GM21576 (cell line): ENCODE data around the gene SLC22A4.

Source experiments
- ATAC-seq: cut with Tn5 transposase; IDR thresholded peaks from one replicate; pipeline ENCODE4 v1.9.1; 2021; ENCODE audit warnings: mild to moderate bottlenecking, moderate library complexity; ENCODE audit not compliant: unreplicated experiment

Gene SLC22A4

DNA sequence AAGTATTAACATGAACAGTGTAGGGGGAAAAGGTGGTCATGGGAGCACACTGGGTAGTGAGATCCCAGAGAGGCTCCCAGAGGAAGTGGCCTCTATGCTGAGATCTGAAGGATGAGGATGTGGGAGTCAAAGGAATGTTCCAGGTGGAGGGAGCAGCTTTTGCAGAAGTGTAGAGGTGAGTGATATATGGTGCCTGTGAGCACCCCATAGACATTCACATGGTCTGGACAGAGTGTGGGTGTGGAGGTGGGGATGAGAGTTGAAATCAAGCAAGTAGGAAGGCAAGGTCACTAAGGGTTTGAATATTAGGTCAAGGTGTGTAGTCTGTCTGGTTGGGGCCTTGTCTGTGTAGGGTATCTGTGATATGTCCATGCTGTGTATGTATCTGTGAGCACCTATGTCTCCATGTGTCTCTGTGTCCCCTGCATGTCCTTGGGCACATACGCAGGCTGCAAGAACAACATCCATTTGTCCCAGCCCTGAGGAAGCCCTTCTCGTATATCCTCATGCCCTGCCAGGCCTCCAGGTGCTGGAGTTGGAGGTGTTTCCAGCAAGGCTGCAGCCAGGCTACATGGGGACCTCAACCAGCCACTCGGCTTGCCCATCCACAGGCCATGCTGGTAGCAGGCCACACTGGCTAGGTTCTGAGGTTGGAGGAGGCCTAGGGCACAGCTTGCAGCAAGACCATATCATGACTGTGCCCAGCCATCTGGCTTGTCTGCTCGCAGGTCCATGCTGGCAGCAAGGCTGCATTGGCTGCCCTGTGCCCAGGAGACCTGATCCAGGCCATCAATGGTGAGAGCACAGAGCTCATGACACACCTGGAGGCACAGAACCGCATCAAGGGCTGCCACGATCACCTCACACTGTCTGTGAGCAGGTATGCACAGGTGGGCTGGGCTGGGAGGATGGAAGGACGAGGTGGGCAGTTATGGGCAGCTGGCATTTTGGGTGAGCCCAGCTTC, 32.0 kb upstream of the SLC22A4 start:
- no peak for ATAC-seq

DNA sequence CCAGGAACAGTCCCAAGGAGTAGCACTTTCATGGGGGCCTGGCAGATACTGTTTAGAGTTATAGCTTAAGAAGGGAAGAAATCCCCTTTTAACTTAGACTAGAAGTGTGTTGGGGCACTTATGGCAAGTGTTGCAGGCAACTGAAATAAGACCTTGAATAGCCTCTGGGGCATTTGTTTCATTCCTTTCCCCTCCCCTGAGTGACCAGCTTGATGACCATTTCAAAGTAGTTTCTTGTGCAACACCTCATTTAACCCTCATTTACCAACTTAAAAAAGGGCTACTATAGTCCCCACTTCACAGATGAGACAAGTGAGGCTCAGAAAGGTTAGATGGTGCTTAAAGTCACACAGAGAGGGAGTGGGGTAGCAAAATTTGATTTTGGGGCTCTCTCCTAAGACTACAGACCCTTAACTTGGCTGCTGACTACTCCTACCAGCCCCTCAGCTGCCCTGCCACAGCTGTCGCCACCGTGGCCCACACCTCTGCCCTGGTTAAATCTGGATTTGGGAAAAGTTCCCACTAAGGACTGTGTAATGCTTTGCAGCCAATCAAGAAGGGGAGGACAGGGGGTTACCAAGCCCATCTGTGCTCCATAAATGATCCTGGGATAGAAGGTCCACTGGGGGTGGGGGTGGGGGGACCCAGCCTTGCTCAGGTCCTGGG, 31.2 kb upstream of the SLC22A4 start:
- no peak for ATAC-seq

DNA sequence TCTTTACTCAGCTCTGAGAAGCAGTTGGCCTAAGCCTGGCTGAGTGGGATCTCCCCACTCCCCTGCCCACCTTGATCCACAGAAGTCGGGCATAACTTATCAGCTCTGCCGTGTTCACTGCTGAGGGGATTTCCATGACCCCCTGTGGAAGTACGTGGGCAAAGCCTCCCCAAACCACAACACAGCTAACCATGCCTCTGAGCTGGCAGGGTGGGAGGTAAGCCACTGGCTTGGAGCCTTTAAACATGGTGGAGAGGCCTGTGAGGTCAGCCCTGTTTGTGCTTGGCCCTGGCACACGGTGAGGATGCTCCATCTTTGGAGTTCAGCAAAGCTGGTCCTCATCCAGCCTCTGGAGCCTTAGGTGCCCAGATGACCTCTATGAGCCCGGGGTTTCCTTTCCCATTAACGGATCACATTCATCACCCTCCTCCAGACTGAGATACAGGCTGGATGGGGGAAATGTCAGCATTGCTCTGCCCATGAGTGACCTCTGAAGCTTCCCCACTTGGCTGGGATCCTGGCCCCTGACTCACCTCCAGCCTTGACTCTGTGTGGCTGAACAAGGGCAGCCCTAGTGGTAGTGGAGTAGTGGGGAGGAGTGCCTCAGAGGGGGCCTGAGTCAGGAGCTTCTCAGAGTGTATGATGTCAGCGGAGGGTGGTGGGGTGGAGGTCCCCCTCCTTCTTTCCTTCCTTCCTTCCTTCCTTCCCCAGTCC, 30.5 kb upstream of the SLC22A4 start:
- no peak for ATAC-seq

- no peak for ATAC-seq
Measured at GRCh38 chr5:132264546-132265335, 29.5 kb upstream of the SLC22A4 start.

GRCh38 chr5:132265336-132266030, 28.7 kb upstream of the SLC22A4 start:
- ATAC-seq = no peak

- no peak for ATAC-seq
Measured at GRCh38 chr5:132266031-132266835, 28.0 kb upstream of the SLC22A4 start.

DNA sequence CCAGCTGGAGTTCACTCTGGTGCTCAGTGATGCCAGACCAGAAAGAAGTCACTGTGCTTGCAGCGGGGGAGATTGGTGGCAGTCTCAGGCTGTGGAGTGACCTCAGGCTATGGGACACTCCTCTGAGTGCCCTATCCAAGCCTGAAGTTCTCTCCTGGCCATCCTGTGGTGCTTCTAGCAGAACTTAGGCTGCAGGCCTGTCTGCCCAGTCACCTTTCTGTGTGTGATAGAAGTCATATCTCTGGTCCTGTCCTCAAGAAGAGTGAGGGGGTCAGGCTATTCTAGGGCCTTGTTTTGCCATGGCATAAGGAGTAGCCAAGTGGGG, 27.4 kb upstream of the SLC22A4 start:
- no peak for ATAC-seq

- ATAC-seq = no peak
Measured at GRCh38 chr5:132267166-132267739, 26.9 kb upstream of the SLC22A4 start.

GRCh38 chr5:132267931-132268768, 26.0 kb upstream of the SLC22A4 start:
- no peak for ATAC-seq

DNA sequence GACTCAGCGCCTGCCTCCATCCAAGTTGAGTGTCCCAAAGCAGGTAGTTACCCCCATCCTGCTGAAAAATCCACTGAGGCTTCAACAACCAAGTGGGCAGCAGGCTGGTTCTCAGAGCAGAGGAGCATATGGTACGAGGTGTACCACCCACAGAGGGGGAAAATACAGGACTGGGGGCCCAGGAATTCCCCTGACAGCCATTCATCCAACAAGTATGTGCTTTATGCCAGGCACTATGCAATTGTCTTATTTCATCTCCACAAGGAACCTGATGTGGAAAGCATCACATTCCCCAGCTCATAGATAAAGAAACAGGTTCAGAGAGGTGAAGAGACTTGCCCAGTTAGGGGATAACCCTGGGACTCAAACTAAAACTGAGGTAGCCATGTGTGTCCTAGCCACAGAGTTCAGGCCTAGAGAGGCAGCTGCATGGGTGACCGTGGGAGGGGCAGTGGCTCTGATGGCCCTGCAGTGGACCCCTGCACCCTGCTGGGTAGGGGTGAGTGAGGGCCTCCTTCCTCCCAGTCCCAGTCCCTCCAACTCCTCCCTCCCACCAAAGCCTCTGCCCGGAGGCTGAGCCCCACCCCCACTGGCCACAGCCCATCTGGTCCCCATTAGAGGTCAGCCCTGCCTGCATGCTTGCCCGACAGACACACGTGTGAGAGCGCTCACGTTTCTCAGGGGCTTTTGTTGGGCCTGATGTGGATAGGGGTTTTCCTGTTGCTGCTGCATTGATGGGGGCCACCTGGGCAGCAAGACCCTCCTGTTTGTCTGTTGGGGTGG, 25.2 kb upstream of the SLC22A4 start:
- ATAC-seq = peak; percentile 64

GRCh38 chr5:132269635-132270334, 24.4 kb upstream of the SLC22A4 start:
- no peak for ATAC-seq

DNA sequence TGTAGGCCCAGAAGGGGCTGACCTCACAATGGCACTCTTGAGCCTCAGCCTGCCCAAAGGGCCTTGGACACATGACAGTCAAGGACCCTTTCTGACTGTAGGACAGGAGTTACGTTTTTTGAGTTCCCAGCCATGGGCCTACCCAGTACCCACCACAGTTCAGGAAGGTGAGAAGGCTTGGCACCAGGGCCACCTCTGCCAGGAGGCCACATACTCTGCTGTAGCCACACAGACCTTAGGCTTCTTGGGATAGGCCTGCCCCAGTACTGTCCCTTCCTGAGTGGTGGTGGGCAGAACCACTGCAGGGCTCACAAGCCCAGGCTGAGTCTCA, 23.9 kb upstream of the SLC22A4 start:
- no peak for ATAC-seq

- ATAC-seq = no peak
Measured at GRCh38 chr5:132270706-132271105, 23.5 kb upstream of the SLC22A4 start.

DNA sequence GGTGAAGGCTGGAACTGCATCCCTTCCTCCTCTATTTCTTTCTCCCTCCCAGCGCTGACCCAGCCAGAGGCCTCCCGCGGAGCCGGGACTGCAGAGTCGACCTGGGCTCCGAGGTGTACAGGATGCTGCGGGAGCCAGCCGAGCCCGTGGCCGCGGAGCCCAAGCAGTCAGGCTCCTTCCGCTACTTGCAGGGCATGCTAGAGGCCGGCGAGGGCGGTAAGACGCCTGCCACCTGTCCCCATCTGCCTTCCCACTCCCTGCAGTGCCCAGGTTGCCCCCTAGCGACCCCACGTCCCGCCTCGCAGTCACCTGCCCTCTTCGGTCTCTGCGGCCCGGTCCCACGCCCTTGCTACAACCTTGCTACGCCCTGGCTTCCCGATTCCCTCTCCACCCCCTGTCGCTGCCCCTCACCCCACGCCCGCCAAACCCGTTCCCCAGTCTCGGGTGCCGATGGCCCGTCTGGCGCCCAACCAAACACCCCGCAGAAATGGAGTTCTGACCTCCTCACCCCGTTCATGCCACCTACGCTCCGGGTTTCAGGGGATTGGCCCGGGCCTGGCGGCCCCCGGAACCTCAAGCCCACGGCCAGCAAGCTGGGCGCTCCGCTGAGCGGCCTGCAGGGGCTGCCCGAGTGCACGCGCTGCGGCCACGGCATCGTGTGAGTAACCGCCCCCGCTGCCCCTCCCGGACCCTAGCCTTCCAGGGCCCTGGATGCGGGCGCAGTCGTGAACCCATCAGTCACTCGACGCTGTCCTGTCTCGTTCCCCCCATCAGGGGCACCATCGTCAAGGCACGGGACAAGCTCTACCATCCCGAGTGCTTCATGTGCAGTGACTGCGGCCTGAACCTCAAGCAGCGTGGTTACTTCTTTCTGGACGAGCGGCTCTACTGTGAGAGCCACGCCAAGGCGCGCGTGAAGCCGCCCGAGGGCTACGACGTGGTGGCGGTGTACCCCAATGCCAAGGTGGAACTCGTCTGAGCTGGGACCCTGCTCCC, 22.6 kb upstream of the SLC22A4 start:
- no peak for ATAC-seq

DNA sequence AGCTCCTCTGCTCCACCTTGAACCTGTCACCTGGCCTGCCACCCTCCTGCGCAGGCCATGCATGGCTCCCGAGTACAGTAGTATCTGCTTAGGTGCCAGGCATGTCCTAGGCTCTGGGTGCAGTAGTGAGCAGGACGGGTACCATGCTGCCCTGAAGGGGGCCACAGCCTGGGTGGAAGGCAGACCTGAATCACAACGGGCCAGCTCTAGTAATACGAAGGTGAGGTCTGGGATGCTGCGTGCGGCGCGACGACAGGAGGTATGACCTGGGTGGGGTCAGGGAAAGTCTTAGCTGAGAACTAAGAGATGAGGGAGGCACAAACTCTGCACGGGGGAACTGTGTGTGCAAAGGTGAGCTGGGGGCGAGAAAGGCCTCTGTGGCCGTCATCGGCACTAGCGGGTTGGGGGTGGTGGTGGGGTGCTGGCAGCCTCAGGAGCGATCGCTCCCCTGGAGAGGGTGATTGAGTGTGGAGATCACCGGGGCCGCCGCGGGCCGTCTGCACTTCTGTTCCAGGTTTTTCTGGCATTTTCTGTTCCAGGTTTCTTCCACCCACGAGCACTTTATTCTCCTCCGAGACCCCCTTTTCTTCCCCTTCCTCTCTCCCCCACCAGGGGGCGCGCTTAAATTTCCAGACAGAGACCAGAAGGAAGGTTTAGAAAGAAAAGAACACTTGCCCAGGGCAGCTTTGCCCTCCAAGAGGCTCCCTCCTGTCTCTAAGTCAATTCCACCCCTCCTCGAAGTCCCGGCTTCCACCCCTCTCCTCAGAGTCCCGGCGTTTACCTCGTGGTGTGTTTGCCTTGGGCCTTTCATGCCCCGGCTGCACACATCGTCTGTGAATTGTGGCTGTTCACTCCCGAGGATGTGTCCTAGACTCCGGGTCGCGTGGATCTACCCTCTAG, 21.6 kb upstream of the SLC22A4 start:
- no peak for ATAC-seq
